ENCODE data around the gene FAM193B. TPM values are rescaled to one million over a fixed set of nuclear protein-coding genes. Genes with fewer than 3 reads are reported as not detected.

The FAM193B gene
- total RNA-seq, 4 donors from 2014 or later = 57.0 to 128 (median 69.7) TPM

DNA sequence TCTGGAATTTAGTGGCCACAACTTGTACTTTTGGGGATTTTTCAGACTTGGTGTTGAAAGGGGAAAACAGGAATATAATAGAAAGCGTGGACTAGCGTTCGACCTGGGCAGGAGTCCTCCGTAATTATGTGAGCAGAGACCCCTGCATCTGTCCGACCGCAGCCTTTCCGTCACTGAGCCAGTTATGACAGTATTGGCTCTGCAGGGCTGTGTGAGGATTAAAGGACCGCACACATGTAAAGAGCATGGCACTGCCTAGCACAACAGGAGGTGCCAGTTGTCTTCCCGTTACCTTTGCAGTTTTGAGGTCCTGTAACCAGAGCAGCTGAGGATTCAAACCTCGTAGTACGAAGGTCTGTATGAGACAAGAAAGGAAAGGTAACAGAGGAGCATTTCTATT lies 46.8 kb upstream of the FAM193B start:
- TF ChIP-seq POLR2A (IDR thresholded peaks at IDR 0.05) = no peak
- TF ChIP-seq, protein P1, sequence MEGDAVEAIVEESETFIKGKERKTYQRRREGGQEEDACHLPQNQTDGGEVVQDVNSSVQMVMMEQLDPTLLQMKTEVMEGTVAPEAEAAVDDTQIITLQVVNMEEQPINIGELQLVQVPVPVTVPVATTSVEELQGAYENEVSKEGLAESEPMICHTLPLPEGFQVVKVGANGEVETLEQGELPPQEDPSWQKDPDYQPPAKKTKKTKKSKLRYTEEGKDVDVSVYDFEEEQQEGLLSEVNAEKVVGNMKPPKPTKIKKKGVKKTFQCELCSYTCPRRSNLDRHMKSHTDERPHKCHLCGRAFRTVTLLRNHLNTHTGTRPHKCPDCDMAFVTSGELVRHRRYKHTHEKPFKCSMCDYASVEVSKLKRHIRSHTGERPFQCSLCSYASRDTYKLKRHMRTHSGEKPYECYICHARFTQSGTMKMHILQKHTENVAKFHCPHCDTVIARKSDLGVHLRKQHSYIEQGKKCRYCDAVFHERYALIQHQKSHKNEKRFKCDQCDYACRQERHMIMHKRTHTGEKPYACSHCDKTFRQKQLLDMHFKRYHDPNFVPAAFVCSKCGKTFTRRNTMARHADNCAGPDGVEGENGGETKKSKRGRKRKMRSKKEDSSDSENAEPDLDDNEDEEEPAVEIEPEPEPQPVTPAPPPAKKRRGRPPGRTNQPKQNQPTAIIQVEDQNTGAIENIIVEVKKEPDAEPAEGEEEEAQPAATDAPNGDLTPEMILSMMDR (IDR thresholded peaks at IDR 0.05) = no peak
- 90 to 91% methylated on average over 11 of the region's 11 CpGs for WGBS, 2 donors
- peak in 1 of 2 donors; percentile 29 for DNase-seq (ENCODE audit: low spot score in 2 of 2)
- intact Hi-C loops (cut with DNase I; ENCODE audit: low total_unique reads) = no loop called here
- H3K4me3 ChIP-seq (ENCODE audit: low read depth, poor library complexity, severe bottlenecking) = no peak overlapping the region

DNA sequence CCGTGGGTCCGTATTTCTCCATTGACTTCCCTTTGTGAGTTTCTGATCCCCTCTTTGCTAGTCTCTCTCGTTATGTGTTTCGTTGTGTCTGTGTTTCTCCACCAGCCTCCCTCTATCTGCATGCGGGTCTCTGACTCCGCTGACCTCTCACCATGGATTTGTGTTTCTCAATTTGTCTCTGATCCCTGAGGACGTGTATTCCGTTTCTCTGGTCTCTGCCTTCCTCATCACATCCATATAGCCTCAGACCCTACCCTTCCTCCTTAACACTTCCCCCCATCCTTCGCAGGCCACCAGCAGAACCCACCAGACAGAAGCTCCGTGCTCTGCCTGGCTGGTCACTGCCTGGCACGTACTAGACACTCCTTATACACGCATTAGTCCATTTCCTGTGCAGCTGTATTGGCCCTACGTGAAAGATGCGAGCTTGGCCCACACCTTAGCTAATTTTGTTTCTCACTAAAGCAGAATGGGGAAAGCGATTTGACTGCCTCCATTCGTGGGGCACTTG lies 46.2 kb upstream of the FAM193B start:
- intact Hi-C loops (cut with DNase I; ENCODE audit: low total_unique reads) = no loop called here
- 4 to 5% methylated on average over 16 of the region's 16 CpGs for WGBS, 2 donors
- peak in 1 of 2 donors; percentile 78 for DNase-seq (ENCODE audit: low spot score in 2 of 2)

DNA sequence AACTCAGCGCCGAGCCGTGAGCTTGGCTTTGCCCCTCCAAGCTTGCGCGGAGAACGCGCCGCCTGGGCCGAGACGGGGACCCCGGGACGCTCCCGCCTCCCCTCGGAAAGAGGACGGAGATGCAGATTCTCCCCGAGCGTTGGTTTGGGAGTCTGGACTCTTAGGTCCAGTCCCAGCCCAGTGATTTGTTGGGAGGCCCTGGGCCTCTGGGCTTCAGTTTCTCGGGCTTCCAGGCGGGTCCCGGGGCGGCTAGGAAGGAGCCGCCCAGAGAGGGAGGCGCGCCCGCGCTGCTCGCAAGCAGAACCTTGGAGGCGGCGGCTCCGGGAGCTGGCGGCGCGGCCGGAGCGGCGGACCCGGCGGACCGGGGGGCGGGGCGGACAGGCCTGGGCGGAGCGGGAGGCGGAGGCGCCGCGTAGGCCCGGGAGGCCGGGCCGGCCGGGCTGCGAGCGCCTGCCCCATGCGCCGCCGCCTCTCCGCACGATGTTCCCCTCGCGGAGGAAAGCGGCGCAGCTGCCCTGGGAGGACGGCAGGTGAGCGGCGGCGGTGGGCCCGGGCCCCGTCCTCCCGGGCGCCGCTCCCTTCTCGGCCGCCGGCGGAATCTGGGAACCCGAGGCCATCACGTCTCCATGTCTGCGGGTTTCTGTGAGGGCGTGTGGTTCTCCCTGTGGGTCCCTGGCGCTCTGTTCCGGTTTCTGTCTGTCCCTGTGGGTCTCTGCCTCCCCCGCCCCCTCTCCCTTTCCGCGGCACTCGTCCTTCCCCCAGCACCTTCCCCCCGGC lies 45.6 kb upstream of the FAM193B start, which contains the start of gene B4GALT7:
Gene B4GALT7 (plus strand): TSS at position 402 of the 777 bp plus-strand sequence. CDS start 79 bp downstream, at position 481.
- DNase-seq (ENCODE audit: low spot score in 2 of 2) = peak; percentile 66 to 96
- TF ChIP-seq, protein P1 (IDR thresholded peaks at IDR 0.05) = no peak
- peak in 1 of 2 donors; percentile 4 for TF ChIP-seq POLR2A (IDR thresholded peaks at IDR 0.05)
- 0 to 1% methylated on average over 11 to 46 of the region's 86 CpGs for WGBS, 2 donors
- H3K4me3 ChIP-seq (ENCODE audit: low read depth, poor library complexity, severe bottlenecking) = peak within 1 kb of the TSS; percentile 73
- intact Hi-C loops (cut with DNase I; ENCODE audit: low total_unique reads) = no loop called here

More for the DNA sequence above, 46.2 kb upstream of the FAM193B start:
- TF ChIP-seq, protein P1 (IDR thresholded peaks at IDR 0.05) = no peak
- no peak for TF ChIP-seq POLR2A (IDR thresholded peaks at IDR 0.05)
- H3K4me3 ChIP-seq (ENCODE audit: low read depth, poor library complexity, severe bottlenecking) = peak overlapping the region; percentile 73

DNA sequence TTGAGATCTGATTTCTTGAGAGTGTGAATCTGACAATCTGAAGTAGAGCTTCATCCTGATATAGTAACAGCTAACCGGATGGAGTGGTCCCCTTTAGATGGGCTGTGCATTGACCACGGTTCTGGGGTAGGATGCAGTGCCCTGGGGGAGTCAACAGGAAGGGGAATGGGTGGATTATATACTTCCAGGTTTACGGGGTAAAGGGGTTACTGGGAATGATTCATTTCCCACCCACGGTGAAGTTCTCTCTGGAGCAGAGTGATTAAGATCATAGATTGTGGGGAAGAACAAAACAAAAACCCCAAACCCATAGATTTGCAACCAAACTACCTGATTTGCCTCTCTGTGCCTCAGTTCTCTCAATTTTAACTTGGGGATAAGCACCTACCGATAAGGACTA lies 44.1 kb upstream of the FAM193B start:
- 58 to 59% methylated on average over 5 of the region's 5 CpGs for WGBS, 2 donors
- intact Hi-C loops (cut with DNase I; ENCODE audit: low total_unique reads) = no loop called here

DNA sequence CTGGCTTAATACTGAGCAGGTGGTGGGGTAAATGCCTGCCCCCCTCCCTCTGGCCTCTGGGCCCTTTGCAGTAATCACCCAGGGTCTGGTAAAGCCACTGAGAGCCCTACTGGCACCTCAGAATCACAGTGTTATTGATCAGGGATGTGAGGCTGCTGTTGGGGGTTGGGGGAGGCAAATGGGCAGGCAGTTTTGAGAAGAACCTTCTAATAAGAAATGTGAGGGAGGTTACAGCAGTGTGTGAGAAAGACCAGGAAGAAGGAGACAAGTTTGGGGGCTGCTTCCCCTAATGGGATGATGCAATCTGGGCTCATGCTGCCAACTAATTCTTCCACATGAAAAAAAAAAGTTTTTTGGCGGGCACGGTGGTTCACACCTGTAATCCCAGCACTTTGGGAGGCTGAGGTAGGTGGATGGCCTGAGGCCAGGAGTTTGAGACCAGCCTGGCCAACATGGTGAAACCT lies 42.4 kb upstream of the FAM193B start:
- no peak for TF ChIP-seq POLR2A (IDR thresholded peaks at IDR 0.05)
- TF ChIP-seq, protein P1 (IDR thresholded peaks at IDR 0.05) = no peak
- H3K4me3 ChIP-seq (ENCODE audit: low read depth, poor library complexity, severe bottlenecking) = no peak overlapping the region
- DNase-seq (ENCODE audit: low spot score in 2 of 2) = no peak
- WGBS, 2 donors = 97 to 98% methylated on average over 2 of the region's 2 CpGs
- intact Hi-C loops (cut with DNase I; ENCODE audit: low total_unique reads) = no loop called here

More for the DNA sequence above, 44.1 kb upstream of the FAM193B start:
- TF ChIP-seq, protein P1 (IDR thresholded peaks at IDR 0.05) = no peak
- no peak for TF ChIP-seq POLR2A (IDR thresholded peaks at IDR 0.05)
- peak in 1 of 2 donors; percentile 29 for DNase-seq (ENCODE audit: low spot score in 2 of 2)
- no peak overlapping the region for H3K4me3 ChIP-seq (ENCODE audit: low read depth, poor library complexity, severe bottlenecking)

Data from lower leg skin (tissue), 4 donors.